MV-4-11 (cell line): ENCODE measurements around the gene MSANTD2.
A peak's percentile ranks its signal among the peaks of the same experiment; 100 is the strongest.

Source experiments
- DNase-seq: peaks from one replicate; lab custom pipeline; 2025; lab: John Stamatoyannopoulos, UW

The MSANTD2 gene

GRCh38 chr11:124800226-124800929 is at the start of gene MSANTD2:
Gene MSANTD2, minus strand, starts transcription at chr11:124800406. Its CDS starts 26 bp downstream, at chr11:124800380.
- peak; percentile 57 for DNase-seq

GRCh38 chr11:124846070-124846673 is 46.0 kb upstream of the MSANTD2 start:
- no peak for DNase-seq

GRCh38 chr11:124844664-124845079 is 44.5 kb upstream of the MSANTD2 start:
- no peak for DNase-seq

- DNase-seq = no peak
Observed at GRCh38 chr11:124843616-124843910, 43.4 kb upstream of the MSANTD2 start.

- no peak for DNase-seq
Observed at GRCh38 chr11:124842305-124842704, 42.1 kb upstream of the MSANTD2 start.

GRCh38 chr11:124841840-124842239 is 41.6 kb upstream of the MSANTD2 start:
- DNase-seq = no peak

- no peak for DNase-seq
Observed at GRCh38 chr11:124841201-124841600, 41.0 kb upstream of the MSANTD2 start.

- no peak for DNase-seq
Observed at GRCh38 chr11:124840666-124841065, 40.5 kb upstream of the MSANTD2 start.

- no peak for DNase-seq
Observed at GRCh38 chr11:124839972-124840621, 39.9 kb upstream of the MSANTD2 start.

GRCh38 chr11:124839128-124839971 is 39.1 kb upstream of the MSANTD2 start:
- DNase-seq = no peak

- DNase-seq = no peak
Observed at GRCh38 chr11:124838805-124839127, 38.6 kb upstream of the MSANTD2 start.

GRCh38 chr11:124837491-124837856 is 37.3 kb upstream of the MSANTD2 start:
- peak; percentile 58 for DNase-seq

GRCh38 chr11:124835918-124836317 is 35.7 kb upstream of the MSANTD2 start:
- DNase-seq = no peak

GRCh38 chr11:124834526-124835180 is 34.4 kb upstream of the MSANTD2 start:
- no peak for DNase-seq

GRCh38 chr11:124832571-124832970 is 32.4 kb upstream of the MSANTD2 start:
- DNase-seq = no peak

GRCh38 chr11:124831897-124832296 is 31.7 kb upstream of the MSANTD2 start:
- no peak for DNase-seq

GRCh38 chr11:124830749-124831148 is 30.5 kb upstream of the MSANTD2 start:
- no peak for DNase-seq

GRCh38 chr11:124829986-124830385 is 29.8 kb upstream of the MSANTD2 start:
- no peak for DNase-seq

- no peak for DNase-seq
Observed at GRCh38 chr11:124825876-124826275, 25.7 kb upstream of the MSANTD2 start.

GRCh38 chr11:124823512-124824376 is 23.5 kb upstream of the MSANTD2 start:
- no peak for DNase-seq
